DMS 273 (cell line): ENCODE results near the gene LSM2.
"Not testable (repeated sequence)": the region's sequence is repeated elsewhere in the genome, so short reads cannot be mapped to it uniquely, and the experiment has no call there.

ENCODE experiments used
- DNase-seq: peaks from one replicate; lab custom pipeline; 2025; ENCODE audit not compliant: unreplicated experiment; lab: John Stamatoyannopoulos, UW

The LSM2 gene

GRCh38 chr6:31799781-31800180, 7.0 kb downstream of the LSM2 start:
- no peak for DNase-seq

- no peak for DNase-seq
Measured at GRCh38 chr6:31797588-31797987, 9.2 kb downstream of the LSM2 start.

GRCh38 chr6:31796993-31797385, 9.8 kb downstream of the LSM2 start:
- no peak for DNase-seq

GRCh38 chr6:31795616-31796298, 11.0 kb downstream of the LSM2 start, which contains the start of gene VARS1:
TSS of gene VARS1 (minus strand) at chr6:31795752. CDS start at chr6:31795217, 535 bp downstream.
- DNase-seq, result peak; percentile 96

GRCh38 chr6:31794866-31795615, 11.7 kb downstream of the LSM2 start:
- peak; percentile 62 for DNase-seq

- DNase-seq, result peak; percentile 71
Measured at GRCh38 chr6:31794294-31794865, 12.4 kb downstream of the LSM2 start.

- DNase-seq, result not testable (repeated sequence)
Measured at GRCh38 chr6:31793927-31794245, 12.9 kb downstream of the LSM2 start.

- DNase-seq, result no peak
Measured at GRCh38 chr6:31792761-31793171, 14.0 kb downstream of the LSM2 start.

- no peak for DNase-seq
Measured at GRCh38 chr6:31792090-31792374, 14.7 kb downstream of the LSM2 start.

GRCh38 chr6:31791324-31792089, 15.3 kb downstream of the LSM2 start:
- DNase-seq, result peak; percentile 84

- no peak for DNase-seq
Measured at GRCh38 chr6:31785475-31785874, 21.3 kb downstream of the LSM2 start.

GRCh38 chr6:31784098-31784925, 22.5 kb downstream of the LSM2 start:
- no peak for DNase-seq

- DNase-seq, result no peak
Measured at GRCh38 chr6:31782126-31782855, 24.5 kb downstream of the LSM2 start.

- no peak for DNase-seq
Measured at GRCh38 chr6:31781244-31782125, 25.3 kb downstream of the LSM2 start.

- DNase-seq, result no peak
Measured at GRCh38 chr6:31780507-31781243, 26.1 kb downstream of the LSM2 start.

GRCh38 chr6:31779908-31780307, 26.9 kb downstream of the LSM2 start:
- no peak for DNase-seq

GRCh38 chr6:31778999-31779885, 27.5 kb downstream of the LSM2 start:
- DNase-seq, result no peak

- no peak for DNase-seq
Measured at GRCh38 chr6:31778193-31778592, 28.6 kb downstream of the LSM2 start.
